ENCODE measurements around the gene MAU2. TPM values are rescaled to one million over a fixed set of nuclear protein-coding genes. Genes with fewer than 3 reads are reported as not detected.

Gene MAU2
- total RNA-seq, 1 experiment from 2014 or later = 38.0 TPM

GRCh38 chr19:19356901-19357566 lies 36.4 kb downstream of the MAU2 start:
- DNase-seq (ENCODE audit: low read depth, low spot score) = no peak
- no peaks in the 10 kb centered on the region for H3K4me1 ChIP-seq (ENCODE audit: control insufficient read depth, insufficient read depth, low read length)
- intact Hi-C loops (cut with micrococcal nuclease; ENCODE audit: unreplicated experiment) = no loop called here
- H3K9me3 ChIP-seq (ENCODE audit: control insufficient read depth, insufficient read depth, low read depth, low read length) = no peaks in the 10 kb centered on the region
- H3K36me3 ChIP-seq (ENCODE audit: control insufficient read depth, insufficient read depth, low read length) = no peaks in the 10 kb centered on the region
- H3K27ac ChIP-seq (ENCODE audit: low read length) = no peak overlapping the region
- ChIA-PET CTCF (no interaction called here), POLR2A (no interaction called here)
- no peak for ATAC-seq
- H3K27me3 ChIP-seq (ENCODE audit: control insufficient read depth, insufficient read depth, low read length) = no peaks in the 10 kb centered on the region
- in situ Hi-C loops (cut with HindIII; ENCODE audit: low pct_unique_long_range_greater_than_20kb, low sequenced_read_pairs) = no loop called here
- no TSS peak for BruUV-seq (replicated peaks)
- TF ChIP-seq TCF7L2 (IDR thresholded peaks at IDR 0.05; ENCODE audit: low read depth, low read length) (no peak), SIN3A (IDR thresholded peaks at IDR 0.05; ENCODE audit: borderline replicate concordance, insufficient read depth, low read depth, low read length) (no peak), POLR2AphosphoS5 (IDR thresholded peaks at IDR 0.05; ENCODE audit: low read depth, low read length) (no peak), REST (IDR thresholded peaks at IDR 0.05; ENCODE audit: insufficient read depth in 1 of 2, low read depth in 2 of 2, low read length in 1 of 2) (no peak), CTCF (IDR thresholded peaks at IDR 0.05) (no peak)
- H3K4me3 ChIP-seq (ENCODE audit: low read depth in 2 of 2, low read length in 2 of 2) = no peak overlapping the region

- ATAC-seq = peak; percentile 92
- intact Hi-C loops (cut with micrococcal nuclease; ENCODE audit: unreplicated experiment) = no loop called here
- no peaks in the 10 kb centered on the region for H3K9me3 ChIP-seq (ENCODE audit: control insufficient read depth, insufficient read depth, low read depth, low read length)
- TF ChIP-seq TCF7L2 (IDR thresholded peaks at IDR 0.05; ENCODE audit: low read depth, low read length) = no peak
- peak; percentile 83 for TF ChIP-seq CTCF (IDR thresholded peaks at IDR 0.05)
- H3K4me1 ChIP-seq (ENCODE audit: control insufficient read depth, insufficient read depth, low read length) = no peaks in the 10 kb centered on the region
- in situ Hi-C loops (cut with HindIII; ENCODE audit: low pct_unique_long_range_greater_than_20kb, low sequenced_read_pairs) = no loop called here
- H3K4me3 ChIP-seq (ENCODE audit: low read depth in 2 of 2, low read length in 2 of 2) = no peak overlapping the region
- ChIA-PET POLR2A (no interaction called here), CTCF (interaction anchor here (0.7 kb wide), 2 partner anchors 24 to 214 kb away, joined by 6 to 7 read pairs; no protein-coding TSS in a partner anchor)
- peak; percentile 72 for DNase-seq (ENCODE audit: low read depth, low spot score)
- H3K27ac ChIP-seq (ENCODE audit: low read length) = no peak overlapping the region
- H3K36me3 ChIP-seq (ENCODE audit: control insufficient read depth, insufficient read depth, low read length) = no peaks in the 10 kb centered on the region
- H3K27me3 ChIP-seq (ENCODE audit: control insufficient read depth, insufficient read depth, low read length) = no peaks in the 10 kb centered on the region
- BruUV-seq (replicated peaks) = no TSS peak
Observed at GRCh38 chr19:19361075-19361594, 40.5 kb downstream of the MAU2 start.
